ENCODE results near the gene NABP1. TPM values are rescaled to one million over a fixed set of nuclear protein-coding genes. Genes with fewer than 3 reads are reported as not detected.

NABP1 gene
- total and polyA plus RNA-seq, 2 experiments from 2014 or later = 121 to 148 TPM

- no peaks in the 10 kb centered on the region for H3K9me3 ChIP-seq (ENCODE audit: low read depth)
- H3K79me2 ChIP-seq (ENCODE audit: insufficient read depth) = peaks cover 8% of the 10 kb centered on the region; the same call in 1 of the 2 replicates
- TF ChIP-seq EZH2phosphoT487 (IDR thresholded peaks at IDR 0.05; ENCODE audit: insufficient read depth, low read depth) (0 out of 2 replicates have a peak, but pooled peaks have one; percentile 61), EZH2 (IDR thresholded peaks at IDR 0.05; ENCODE audit: insufficient read depth, poor library complexity, severe bottlenecking) (no peak)
- H4K20me1 ChIP-seq (ENCODE audit: insufficient read depth) = no peaks in the 10 kb centered on the region
- H3K36me3 ChIP-seq (ENCODE audit: low read depth) = peaks cover 41% of the 10 kb centered on the region
- peak overlapping the region; percentile 79 for H3K27ac ChIP-seq
- H3K9ac ChIP-seq = peak overlapping the region; percentile 52
- H3K4me3 ChIP-seq = peak overlapping the region; percentile 14; the same call in 1 of the 2 replicates
- H3F3A ChIP-seq (ENCODE audit: insufficient read depth) = peaks cover 95% of the 10 kb centered on the region
- peak overlapping the region; percentile 71 for H3K4me2 ChIP-seq (ENCODE audit: unreplicated experiment)
- no peak overlapping the region for H2AFZ ChIP-seq
- H3K4me1 ChIP-seq (ENCODE audit: insufficient read depth) = peaks cover 87% of the 10 kb centered on the region
- H3K9me2 ChIP-seq (ENCODE audit: insufficient read depth) = no peaks in the 10 kb centered on the region
- in situ Hi-C loops (cut with MboI) = loop anchor here (25.0 kb wide), 1 partner anchor 473 kb away; no protein-coding TSS in a partner anchor
- H3K27me3 ChIP-seq (replicated peaks; ENCODE audit: insufficient read depth) = no peaks in the 10 kb centered on the region
- WGBS, 2 experiments (ENCODE audit: low coverage in 1 of 2, low lambda C conversion rate in 2 of 2, missing lambda C conversion rate in 2 of 2) = 14 to 15% methylated on average over 2 of the region's 2 CpGs
- peak; percentile 91 for DNase-seq
Measured at GRCh38 chr2:191688934-191689695, 11.2 kb downstream of the NABP1 start.

GRCh38 chr2:191690327-191690726, 12.4 kb downstream of the NABP1 start:
- Histone ChIP-seq H3K4me1 (ENCODE audit: insufficient read depth) (peaks cover 75% of the 10 kb centered on the region), H3K9me3 (ENCODE audit: low read depth) (no peaks in the 10 kb centered on the region), H3K4me3 (no peak overlapping the region), H3K79me2 (ENCODE audit: insufficient read depth) (0 out of 2 replicates have a peak, but pooled peaks cover 1% of the 10 kb centered on the region), H3K4me2 (ENCODE audit: unreplicated experiment) (peak overlapping the region; percentile 49), H3K36me3 (ENCODE audit: low read depth) (peaks cover 29% of the 10 kb centered on the region), H2AFZ (no peak overlapping the region), H4K20me1 (ENCODE audit: insufficient read depth) (no peaks in the 10 kb centered on the region), H3F3A (ENCODE audit: insufficient read depth) (peaks cover 91% of the 10 kb centered on the region), H3K9ac (peak overlapping the region; percentile 52), H3K27ac (peak overlapping the region; percentile 79), H3K27me3 (replicated peaks; ENCODE audit: insufficient read depth) (no peaks in the 10 kb centered on the region), H3K9me2 (ENCODE audit: insufficient read depth) (no peaks in the 10 kb centered on the region)
- TF ChIP-seq EZH2 (IDR thresholded peaks at IDR 0.05; ENCODE audit: insufficient read depth, poor library complexity, severe bottlenecking) (no peak), EZH2phosphoT487 (IDR thresholded peaks at IDR 0.05; ENCODE audit: insufficient read depth, low read depth) (no peak)
- 56 to 65% methylated on average over 3 of the region's 3 CpGs for WGBS, 2 experiments (ENCODE audit: low coverage in 1 of 2, low lambda C conversion rate in 2 of 2, missing lambda C conversion rate in 2 of 2)
- no peak for DNase-seq
- in situ Hi-C loops (cut with MboI) = loop anchor here (5.0 to 25.0 kb wide), 2 partner anchors 118 to 472 kb away; no protein-coding TSS in a partner anchor

- Histone ChIP-seq H3K9ac (peak overlapping the region; percentile 18; the same call in 1 of the 2 replicates), H3K4me3 (no peak overlapping the region), H3K4me1 (ENCODE audit: insufficient read depth) (peaks cover 74% of the 10 kb centered on the region), H3K4me2 (ENCODE audit: unreplicated experiment) (peak overlapping the region; percentile 49), H3K9me2 (ENCODE audit: insufficient read depth) (no peaks in the 10 kb centered on the region), H3K36me3 (ENCODE audit: low read depth) (peaks cover 21% of the 10 kb centered on the region), H3F3A (ENCODE audit: insufficient read depth) (peaks cover 91% of the 10 kb centered on the region), H2AFZ (no peak overlapping the region), H3K27ac (peak overlapping the region; percentile 79), H3K79me2 (ENCODE audit: insufficient read depth) (no peaks in the 10 kb centered on the region), H3K9me3 (ENCODE audit: low read depth) (no peaks in the 10 kb centered on the region), H3K27me3 (replicated peaks; ENCODE audit: insufficient read depth) (no peaks in the 10 kb centered on the region), H4K20me1 (ENCODE audit: insufficient read depth) (no peaks in the 10 kb centered on the region)
- DNase-seq = peak; percentile 88
- TF ChIP-seq EZH2phosphoT487 (IDR thresholded peaks at IDR 0.05; ENCODE audit: insufficient read depth, low read depth) (no peak), EZH2 (IDR thresholded peaks at IDR 0.05; ENCODE audit: insufficient read depth, poor library complexity, severe bottlenecking) (no peak)
- WGBS, 2 experiments (ENCODE audit: low coverage in 1 of 2, low lambda C conversion rate in 2 of 2, missing lambda C conversion rate in 2 of 2) = 2 to 4% methylated on average over 5 of the region's 5 CpGs
- in situ Hi-C loops (cut with MboI) = loop anchor here (5.0 to 25.0 kb wide), 2 partner anchors 119 to 471 kb away; no protein-coding TSS in a partner anchor
Measured at GRCh38 chr2:191691016-191691735, 13.2 kb downstream of the NABP1 start.

- Histone ChIP-seq H3K4me2 (ENCODE audit: unreplicated experiment) (no peak overlapping the region), H3K36me3 (ENCODE audit: low read depth) (peaks cover 14% of the 10 kb centered on the region), H3K9me3 (ENCODE audit: low read depth) (no peaks in the 10 kb centered on the region), H3K27ac (peak overlapping the region; percentile 79; the same call in 1 of the 2 replicates), H3F3A (ENCODE audit: insufficient read depth) (peaks cover 91% of the 10 kb centered on the region), H2AFZ (no peak overlapping the region), H3K79me2 (ENCODE audit: insufficient read depth) (no peaks in the 10 kb centered on the region), H3K4me1 (ENCODE audit: insufficient read depth) (peaks cover 72% of the 10 kb centered on the region), H4K20me1 (ENCODE audit: insufficient read depth) (no peaks in the 10 kb centered on the region), H3K4me3 (no peak overlapping the region), H3K27me3 (replicated peaks; ENCODE audit: insufficient read depth) (no peaks in the 10 kb centered on the region), H3K9me2 (ENCODE audit: insufficient read depth) (no peaks in the 10 kb centered on the region), H3K9ac (no peak overlapping the region)
- DNase-seq = peak; percentile 30
- TF ChIP-seq EZH2 (IDR thresholded peaks at IDR 0.05; ENCODE audit: insufficient read depth, poor library complexity, severe bottlenecking) (no peak), EZH2phosphoT487 (IDR thresholded peaks at IDR 0.05; ENCODE audit: insufficient read depth, low read depth) (no peak)
- WGBS, 2 experiments (ENCODE audit: low coverage in 1 of 2, low lambda C conversion rate in 2 of 2, missing lambda C conversion rate in 2 of 2) = 59 to 61% methylated on average over 4 of the region's 4 CpGs
- in situ Hi-C loops (cut with MboI) = loop anchor here (5.0 to 25.0 kb wide), 2 partner anchors 120 to 470 kb away; no protein-coding TSS in a partner anchor
Measured at GRCh38 chr2:191691898-191692297, 14.0 kb downstream of the NABP1 start.
